GM21390 (cell line): Measurements from ENCODE around the gene PRR9.

Experiments used
- ATAC-seq: cut with Tn5 transposase; IDR thresholded peaks from one replicate; pipeline ENCODE4 v1.9.1; 2021; ENCODE audit not compliant: unreplicated experiment

Gene PRR9

DNA sequence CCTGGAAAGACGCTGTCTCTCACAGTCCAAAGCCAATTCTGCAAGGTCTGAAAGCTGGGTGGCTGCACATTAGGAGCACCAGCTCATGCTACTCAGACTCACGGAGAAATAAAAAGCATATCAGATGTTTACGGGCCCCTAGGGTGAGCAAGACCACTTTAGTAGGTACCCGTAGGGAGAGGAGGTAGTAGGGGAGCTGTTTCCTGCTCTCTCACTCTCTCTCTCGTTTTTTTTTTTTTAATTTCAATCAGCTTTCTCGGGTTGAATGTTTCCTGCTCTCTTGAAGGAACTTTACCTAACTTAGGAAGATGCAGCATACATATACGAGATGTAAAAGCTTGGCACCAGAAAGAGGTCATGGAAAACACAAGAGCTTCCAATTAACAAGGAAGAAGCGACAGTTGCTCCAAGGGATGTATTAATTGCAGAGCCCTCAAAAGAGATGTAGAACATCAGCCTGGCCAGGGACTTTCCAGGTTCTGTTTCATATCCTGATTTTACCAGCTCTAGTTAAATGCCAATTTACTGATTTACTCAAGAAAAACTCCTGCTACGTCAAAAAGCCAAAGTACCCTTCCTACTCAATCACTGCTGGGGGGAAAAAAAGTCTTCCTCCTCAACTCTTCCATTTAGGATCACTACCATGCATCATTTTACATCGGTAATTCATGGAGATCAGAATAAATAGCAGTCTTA lies 45.2 kb downstream of the PRR9 start:
- no peak for ATAC-seq

DNA sequence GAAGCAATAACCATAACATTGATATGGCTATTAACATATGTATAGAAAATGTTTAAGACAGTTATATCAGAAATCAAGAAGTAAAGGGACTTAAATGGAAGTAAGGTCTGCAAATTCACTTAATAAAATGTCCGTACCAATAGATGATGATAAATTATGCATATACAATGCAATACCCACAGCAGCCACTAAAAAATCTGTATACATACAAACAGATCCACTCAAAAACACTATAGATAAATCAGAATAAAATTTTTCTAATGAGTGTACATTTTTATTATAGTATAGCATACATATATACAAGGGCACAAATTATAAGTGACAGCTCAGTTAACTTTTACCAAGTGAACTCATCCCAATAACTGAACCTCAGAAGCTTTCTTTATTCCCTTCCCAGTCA lies 48.1 kb downstream of the PRR9 start:
- ATAC-seq = no peak
